GM18511 (cell line): ENCODE results near the gene NUCKS1.

Experiments
- ATAC-seq: cut with Tn5 transposase; IDR thresholded peaks from one replicate; pipeline ENCODE4 v1.9.1; 2021; ENCODE audit warnings: mild to moderate bottlenecking, moderate library complexity; ENCODE audit not compliant: unreplicated experiment

The NUCKS1 gene

GRCh38 chr1:205672395-205672889 is 77.5 kb downstream of the NUCKS1 start:
- no peak for ATAC-seq

GRCh38 chr1:205670611-205671430 is 79.2 kb downstream of the NUCKS1 start:
- no peak for ATAC-seq

- ATAC-seq: no peak
Measured at GRCh38 chr1:205670150-205670446, 79.9 kb downstream of the NUCKS1 start.

- ATAC-seq: peak; percentile 48
Measured at GRCh38 chr1:205669341-205670149, 80.4 kb downstream of the NUCKS1 start.

- peak; percentile 31 for ATAC-seq
Measured at GRCh38 chr1:205668951-205669340, 81.0 kb downstream of the NUCKS1 start.

- ATAC-seq: no peak
Measured at GRCh38 chr1:205667909-205668643, 81.9 kb downstream of the NUCKS1 start.

- ATAC-seq: no peak
Measured at GRCh38 chr1:205666372-205667166, 83.4 kb downstream of the NUCKS1 start.

- ATAC-seq: no peak
Measured at GRCh38 chr1:205665201-205666045, 84.6 kb downstream of the NUCKS1 start.

GRCh38 chr1:205664399-205665017 is 85.5 kb downstream of the NUCKS1 start:
- no peak for ATAC-seq

GRCh38 chr1:205663286-205663936 is 86.6 kb downstream of the NUCKS1 start:
- no peak for ATAC-seq
